Stimulated activated memory B cell treated with anti-CD40 and anti-IgM and Interleukin-4, amounts not matched to agents 10 μg/mL and 1 μg/mL and 100 μg/mL, for 72 hours (primary cell): ENCODE data around the gene SPARC.
A peak's percentile ranks its signal among the peaks of the same experiment; 100 is the strongest.
"Not testable (repeated sequence)": the region's sequence is repeated elsewhere in the genome, so short reads cannot be mapped to it uniquely, and the experiment has no call there.

ENCODE experiments used
- ATAC-seq: fragments of 150-1000 bp; cut with Tn5 transposase; 2 replicates; pipeline ENCODE4 v1.10.0; 2021
- H3K27ac Mint-ChIP-seq: one replicate; pipeline ENCODE4 v1.8.0; 2022; ENCODE audit warnings: mild to moderate bottlenecking, mixed read lengths
- H3K27me3 Mint-ChIP-seq: one replicate; pipeline ENCODE4 v1.8.0; 2022; ENCODE audit warnings: mixed read lengths
- H3K36me3 Mint-ChIP-seq: one replicate; pipeline ENCODE4 v1.8.0; 2022; ENCODE audit warnings: mixed read lengths
- H3K4me1 Mint-ChIP-seq: one replicate; pipeline ENCODE4 v1.8.0; 2022; ENCODE audit warnings: mixed read lengths
- H3K4me3 Mint-ChIP-seq: one replicate; pipeline ENCODE4 v1.8.0; 2022; ENCODE audit warnings: mild to moderate bottlenecking, moderate library complexity, mixed read lengths
- H3K9me3 Mint-ChIP-seq: one replicate; pipeline ENCODE4 v1.8.0; 2022; ENCODE audit warnings: mixed read lengths

SPARC gene

GRCh38 chr5:151709109-151709735, 22.5 kb upstream of the SPARC start:
- peaks cover under 1% of the 10 kb centered on the region for H3K36me3 Mint-ChIP-seq
- no peak overlapping the region for H3K4me3 Mint-ChIP-seq
- no peak for ATAC-seq
- H3K4me1 Mint-ChIP-seq, result peaks cover 15% of the 10 kb centered on the region
- peaks cover 2% of the 10 kb centered on the region for H3K9me3 Mint-ChIP-seq
- H3K27ac Mint-ChIP-seq, result no peak overlapping the region
- peaks cover 12% of the 10 kb centered on the region for H3K27me3 Mint-ChIP-seq

- Mint-ChIP-seq H3K4me1 (peaks cover 21% of the 10 kb centered on the region), H3K9me3 (peaks cover 2% of the 10 kb centered on the region), H3K27me3 (peaks cover 12% of the 10 kb centered on the region), H3K27ac (no peak overlapping the region), H3K36me3 (no peaks in the 10 kb centered on the region), H3K4me3 (no peak overlapping the region)
- ATAC-seq, result no peak
Measured at GRCh38 chr5:151708126-151708525, 21.4 kb upstream of the SPARC start.

GRCh38 chr5:151707567-151707966, 20.9 kb upstream of the SPARC start:
- Mint-ChIP-seq H3K27ac (no peak overlapping the region), H3K27me3 (peaks cover 6% of the 10 kb centered on the region), H3K36me3 (no peaks in the 10 kb centered on the region), H3K9me3 (peaks cover 2% of the 10 kb centered on the region), H3K4me3 (no peak overlapping the region), H3K4me1 (peaks cover 24% of the 10 kb centered on the region)
- no peak for ATAC-seq

GRCh38 chr5:151706906-151707305, 20.2 kb upstream of the SPARC start:
- Mint-ChIP-seq H3K27ac (no peak overlapping the region), H3K9me3 (no peaks in the 10 kb centered on the region), H3K4me1 (peaks cover 23% of the 10 kb centered on the region), H3K36me3 (no peaks in the 10 kb centered on the region), H3K4me3 (no peak overlapping the region), H3K27me3 (no peaks in the 10 kb centered on the region)
- ATAC-seq, result no peak

- Mint-ChIP-seq H3K9me3 (no peaks in the 10 kb centered on the region), H3K27me3 (no peaks in the 10 kb centered on the region), H3K4me1 (peaks cover 16% of the 10 kb centered on the region), H3K36me3 (no peaks in the 10 kb centered on the region), H3K27ac (no peak overlapping the region), H3K4me3 (no peak overlapping the region)
- ATAC-seq, result no peak
Measured at GRCh38 chr5:151703780-151704179, 17.1 kb upstream of the SPARC start.

GRCh38 chr5:151703227-151703626, 16.5 kb upstream of the SPARC start:
- no peaks in the 10 kb centered on the region for H3K9me3 Mint-ChIP-seq

GRCh38 chr5:151700820-151701219, 14.1 kb upstream of the SPARC start:
- no peak overlapping the region for H3K27ac Mint-ChIP-seq
- no peaks in the 10 kb centered on the region for H3K36me3 Mint-ChIP-seq
- H3K9me3 Mint-ChIP-seq, result no peaks in the 10 kb centered on the region
- ATAC-seq, result no peak
- no peak overlapping the region for H3K4me3 Mint-ChIP-seq
- peaks cover 16% of the 10 kb centered on the region for H3K4me1 Mint-ChIP-seq
- peaks cover 8% of the 10 kb centered on the region for H3K27me3 Mint-ChIP-seq

More at GRCh38 chr5:151703227-151703626, 16.5 kb upstream of the SPARC start:
- no peak overlapping the region for H3K4me3 Mint-ChIP-seq
- H3K36me3 Mint-ChIP-seq, result no peaks in the 10 kb centered on the region
- ATAC-seq, result peak; percentile 79
- peaks cover 16% of the 10 kb centered on the region for H3K4me1 Mint-ChIP-seq
- H3K27me3 Mint-ChIP-seq, result no peaks in the 10 kb centered on the region
- peak overlapping the region; percentile 57 for H3K27ac Mint-ChIP-seq

- Mint-ChIP-seq H3K27me3 (peaks cover 8% of the 10 kb centered on the region), H3K4me1 (peaks cover 16% of the 10 kb centered on the region), H3K27ac (no peak overlapping the region), H3K36me3 (no peaks in the 10 kb centered on the region), H3K4me3 (no peak overlapping the region), H3K9me3 (no peaks in the 10 kb centered on the region)
- ATAC-seq, result no peak
Measured at GRCh38 chr5:151700296-151700695, 13.6 kb upstream of the SPARC start.

GRCh38 chr5:151699071-151699901, 12.6 kb upstream of the SPARC start:
- Mint-ChIP-seq H3K4me3 (no peak overlapping the region), H3K27me3 (peaks cover 8% of the 10 kb centered on the region), H3K36me3 (no peaks in the 10 kb centered on the region), H3K9me3 (no peaks in the 10 kb centered on the region), H3K27ac (no peak overlapping the region), H3K4me1 (peaks cover 16% of the 10 kb centered on the region)
- ATAC-seq, result no peak

- ATAC-seq, H3K27me3 Mint-ChIP-seq, H3K4me3 Mint-ChIP-seq, H3K27ac Mint-ChIP-seq, H3K36me3 Mint-ChIP-seq, H3K9me3 Mint-ChIP-seq: not testable (repeated sequence)
- H3K4me1 Mint-ChIP-seq, result peaks cover 10% of the 10 kb centered on the region
Measured at GRCh38 chr5:151698081-151698480, 11.4 kb upstream of the SPARC start.

GRCh38 chr5:151697452-151697851, 10.7 kb upstream of the SPARC start:
- H3K27ac Mint-ChIP-seq, result no peak overlapping the region
- no peaks in the 10 kb centered on the region for H3K9me3 Mint-ChIP-seq
- H3K36me3 Mint-ChIP-seq, result no peaks in the 10 kb centered on the region
- H3K4me3 Mint-ChIP-seq, result no peak overlapping the region
- H3K4me1 Mint-ChIP-seq, result peaks cover 7% of the 10 kb centered on the region
- no peak for ATAC-seq
- peaks cover 8% of the 10 kb centered on the region for H3K27me3 Mint-ChIP-seq

- Mint-ChIP-seq H3K4me1 (peaks cover 7% of the 10 kb centered on the region), H3K27me3 (peaks cover 8% of the 10 kb centered on the region), H3K4me3 (no peak overlapping the region), H3K27ac (no peak overlapping the region), H3K9me3 (no peaks in the 10 kb centered on the region), H3K36me3 (no peaks in the 10 kb centered on the region)
- no peak for ATAC-seq
Measured at GRCh38 chr5:151696470-151697061, 9.9 kb upstream of the SPARC start.

GRCh38 chr5:151695464-151695863, 8.7 kb upstream of the SPARC start:
- no peak for ATAC-seq
- Mint-ChIP-seq H3K4me3 (no peak overlapping the region), H3K27me3 (peaks cover 8% of the 10 kb centered on the region), H3K4me1 (peaks cover under 1% of the 10 kb centered on the region), H3K9me3 (no peaks in the 10 kb centered on the region), H3K27ac (no peak overlapping the region), H3K36me3 (no peaks in the 10 kb centered on the region)

GRCh38 chr5:151694035-151694485, 7.3 kb upstream of the SPARC start:
- H3K4me3 Mint-ChIP-seq, result no peak overlapping the region
- H3K27me3 Mint-ChIP-seq, result peaks cover 12% of the 10 kb centered on the region
- ATAC-seq, result no peak

GRCh38 chr5:151692312-151692711, 5.6 kb upstream of the SPARC start:
- no peak for ATAC-seq
- Mint-ChIP-seq H3K36me3 (no peaks in the 10 kb centered on the region), H3K27me3 (peaks cover 23% of the 10 kb centered on the region), H3K27ac (no peak overlapping the region), H3K4me3 (no peak overlapping the region), H3K9me3 (no peaks in the 10 kb centered on the region), H3K4me1 (no peaks in the 10 kb centered on the region)

More at GRCh38 chr5:151694035-151694485, 7.3 kb upstream of the SPARC start:
- no peaks in the 10 kb centered on the region for H3K36me3 Mint-ChIP-seq
- H3K4me1 Mint-ChIP-seq, result no peaks in the 10 kb centered on the region
- H3K9me3 Mint-ChIP-seq, result no peaks in the 10 kb centered on the region
- H3K27ac Mint-ChIP-seq, result no peak overlapping the region
